Ishikawa (cell line): ENCODE data around the gene LNP1.

Experiments used
- CEBPB ChIP-seq: IDR thresholded peaks from 2 replicates; pipeline ENCODE4 v1.6.1; 2012
- CREB1 ChIP-seq: IDR thresholded peaks from 2 replicates; pipeline ENCODE4 v1.6.1; 2012; ENCODE audit warnings: low read depth
- EGR1 ChIP-seq: IDR thresholded peaks from 2 replicates; pipeline ENCODE4 v1.6.1; 2012
- EP300 ChIP-seq: IDR thresholded peaks from 2 replicates; pipeline ENCODE4 v1.6.1; 2012; ENCODE audit warnings: borderline replicate concordance
- FOXM1 ChIP-seq: IDR thresholded peaks from 2 replicates; pipeline ENCODE4 v1.6.1; 2012; ENCODE audit warnings: low read depth, borderline replicate concordance
- NFIC ChIP-seq: IDR thresholded peaks from 2 replicates; pipeline ENCODE4 v1.6.1; 2012
- RAD21 ChIP-seq: IDR thresholded peaks from 2 replicates; pipeline ENCODE4 v1.6.1; 2012; ENCODE audit warnings: low read depth
- REST ChIP-seq: IDR thresholded peaks from 2 replicates; pipeline ENCODE4 v1.6.1; 2012; ENCODE audit warnings: low read depth, mild to moderate bottlenecking
- TAF1 ChIP-seq: IDR thresholded peaks from 2 replicates; pipeline ENCODE4 v1.6.1; 2012; ENCODE audit warnings: low read depth, mild to moderate bottlenecking
- TCF12 ChIP-seq: IDR thresholded peaks from 2 replicates; pipeline ENCODE4 v1.6.1; 2012; ENCODE audit warnings: low read depth
- TEAD4 ChIP-seq: IDR thresholded peaks from 2 replicates; pipeline ENCODE4 v1.6.1; 2012
- USF1 ChIP-seq: IDR thresholded peaks from 2 replicates; pipeline ENCODE4 v1.6.1; 2012
- YY1 ChIP-seq: IDR thresholded peaks from 2 replicates; pipeline ENCODE4 v1.6.1; 2012; ENCODE audit warnings: low read depth
- ZBTB7A ChIP-seq: IDR thresholded peaks from 2 replicates; pipeline ENCODE4 v1.6.1; 2012; ENCODE audit warnings: low read depth
- TF ChIP-seq, protein P1 (sequence below): IDR thresholded peaks from 2 replicates; pipeline ENCODE4 v1.6.1; 2012

LNP1 gene

GRCh38 chr3:100427699-100428098 lies 26.4 kb downstream of the LNP1 start:
- TF ChIP-seq FOXM1 (no peak), EGR1 (no peak)

DNA sequence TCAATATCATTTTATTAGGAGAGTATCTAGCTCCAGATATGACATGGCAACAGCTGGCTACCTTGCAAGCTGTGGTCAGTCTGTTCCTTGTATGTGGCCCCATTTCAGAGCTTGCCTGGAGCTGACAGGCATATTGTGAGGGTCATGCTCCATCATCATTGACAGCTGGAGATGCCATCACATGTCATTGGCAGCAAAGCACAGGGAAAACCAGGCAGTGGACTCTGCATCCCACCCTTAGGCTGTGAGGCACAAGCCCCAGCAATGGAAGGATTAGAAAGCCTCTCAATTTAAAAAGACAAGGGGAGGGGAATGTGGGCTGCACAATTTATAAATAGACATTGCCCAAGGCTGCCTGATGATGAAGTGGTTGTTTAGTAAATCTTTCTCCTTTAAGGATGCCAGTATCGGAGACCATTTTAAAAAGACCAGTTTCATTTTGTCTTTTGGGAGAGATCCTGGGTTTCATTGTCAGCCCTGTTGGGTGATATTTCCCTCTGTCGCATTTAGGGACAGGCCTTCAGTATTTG lies 27.9 kb downstream of the LNP1 start:
- TF ChIP-seq EGR1 (no peak), YY1 (no peak)

GRCh38 chr3:100436951-100437350 lies 35.6 kb downstream of the LNP1 start:
- TF ChIP-seq CREB1 (no peak), TAF1 (no peak), ZBTB7A (no peak), EP300 (no peak), NFIC (no peak), TEAD4 (no peak), FOXM1 (no peak), REST (no peak), RAD21 (no peak), USF1 (no peak), CEBPB (no peak), TCF12 (no peak), EGR1 (no peak), YY1 (no peak)
- TF ChIP-seq, protein P1, sequence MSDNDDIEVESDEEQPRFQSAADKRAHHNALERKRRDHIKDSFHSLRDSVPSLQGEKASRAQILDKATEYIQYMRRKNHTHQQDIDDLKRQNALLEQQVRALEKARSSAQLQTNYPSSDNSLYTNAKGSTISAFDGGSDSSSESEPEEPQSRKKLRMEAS, result no peak

DNA sequence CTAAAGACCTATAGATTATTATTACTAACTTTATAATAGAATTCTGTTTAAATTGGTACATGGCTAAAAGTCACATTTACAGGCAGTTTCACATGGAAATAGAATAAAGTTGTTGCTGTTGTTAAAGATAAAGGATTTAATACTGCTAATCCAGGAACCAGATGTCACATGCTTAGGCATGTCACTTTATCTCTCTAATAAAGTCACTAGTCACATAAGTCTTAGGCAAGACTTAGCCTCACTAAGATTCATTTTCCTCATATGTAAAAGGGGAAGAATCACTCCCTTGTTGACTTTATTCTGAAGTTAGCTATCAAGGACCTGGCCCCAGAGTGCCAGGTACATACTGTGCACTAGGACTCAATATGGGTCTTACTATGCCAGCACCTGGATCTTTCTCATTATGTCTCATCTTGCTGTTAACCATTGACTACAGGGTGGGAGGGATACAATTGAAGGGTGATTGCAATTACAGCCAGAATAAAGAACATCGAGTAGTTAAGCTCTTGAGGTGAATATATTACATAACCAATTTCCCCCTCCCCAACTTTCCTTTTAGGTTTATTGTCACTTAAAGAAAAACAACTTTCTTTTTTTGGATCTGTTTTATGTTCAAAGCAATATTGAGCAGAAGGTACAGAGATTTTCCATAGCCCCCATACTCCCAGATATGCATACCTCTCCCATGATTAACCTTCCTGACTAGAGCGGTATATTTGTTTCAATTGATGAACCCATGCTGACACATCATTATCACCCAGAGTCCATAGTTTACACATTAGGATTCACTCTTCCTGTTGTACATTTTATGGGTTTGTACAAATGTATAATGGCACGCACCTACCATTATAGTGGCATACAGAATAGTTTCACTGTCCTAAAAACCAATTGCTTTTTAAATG lies 36.6 kb downstream of the LNP1 start:
- TF ChIP-seq EGR1, result no peak
- TF ChIP-seq RAD21, result no peak
- TF ChIP-seq USF1, result no peak
- TF ChIP-seq TEAD4, result no peak
- TF ChIP-seq REST, result no peak
- TF ChIP-seq, protein P1, result no peak
- no peak for TF ChIP-seq TAF1
- TF ChIP-seq CEBPB, result no peak
- TF ChIP-seq EP300, result no peak
- TF ChIP-seq TCF12, result no peak
- no peak for TF ChIP-seq CREB1
- TF ChIP-seq YY1, result no peak
- no peak for TF ChIP-seq FOXM1
- no peak for TF ChIP-seq NFIC

DNA sequence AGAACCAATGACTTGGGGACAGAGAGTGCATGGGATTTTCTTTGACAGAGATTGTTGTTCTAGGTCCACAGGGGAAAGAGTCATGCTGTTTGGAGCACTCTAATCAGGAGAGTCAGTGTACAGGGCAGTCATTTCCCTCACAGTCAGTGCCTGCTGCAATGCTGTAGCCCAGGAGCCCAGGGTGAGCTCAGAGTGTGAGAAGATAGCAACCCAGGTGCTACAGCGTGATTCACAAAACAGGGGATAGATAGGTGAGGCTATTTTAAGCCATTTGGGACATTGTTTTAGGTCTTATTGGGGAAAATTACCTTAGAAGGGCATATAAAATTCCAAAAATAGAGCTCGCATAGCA lies 37.3 kb downstream of the LNP1 start:
- TF ChIP-seq YY1 (no peak), EGR1 (no peak), FOXM1 (no peak), EP300 (no peak), ZBTB7A (no peak), TAF1 (no peak), TCF12 (no peak), RAD21 (no peak), CEBPB (no peak), CREB1 (no peak)

DNA sequence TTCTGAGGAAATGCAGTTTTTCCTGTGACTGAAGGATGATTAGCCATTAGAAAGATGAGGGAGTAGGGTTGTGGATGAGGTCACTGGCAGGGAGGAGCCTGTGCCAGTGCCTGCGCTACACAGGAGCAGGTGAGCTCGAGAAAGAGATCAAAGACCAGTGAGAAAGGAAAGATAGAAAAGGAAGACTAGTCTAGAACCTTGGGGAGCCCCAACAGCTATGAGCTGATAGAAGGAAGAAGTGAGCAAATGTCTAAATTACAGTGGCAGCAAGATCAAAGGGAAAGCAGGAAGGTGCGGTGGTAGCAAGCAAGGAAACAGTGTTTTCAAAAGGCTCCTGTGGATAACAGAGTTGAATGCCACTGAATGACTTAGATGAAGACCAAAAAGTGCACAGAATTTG lies 39.6 kb downstream of the LNP1 start:
- TF ChIP-seq EP300, result no peak
- TF ChIP-seq ZBTB7A, result no peak
- TF ChIP-seq TCF12, result no peak
- TF ChIP-seq TAF1, result no peak
- TF ChIP-seq EGR1, result no peak
- no peak for TF ChIP-seq USF1
- TF ChIP-seq YY1, result no peak
